GM12892 (cell line): ENCODE data around the gene PDE3B.

Experiments
- POLR2A ChIP-seq: IDR thresholded peaks from 2 replicates; pipeline ENCODE4 v1.6.1; 2011; ENCODE audit warnings: low read depth, low read length, control low read depth
- POLR2AphosphoS5 ChIP-seq: IDR thresholded peaks from 2 replicates; pipeline ENCODE4 v1.6.1; 2011; ENCODE audit warnings: low read depth, low read length, control low read depth
- TAF1 ChIP-seq: IDR thresholded peaks from 2 replicates; pipeline ENCODE4 v1.6.1; 2011; ENCODE audit warnings: low read depth, mild to moderate bottlenecking, control low read depth, low read length, borderline replicate concordance

GRCh38 chr11:14612694-14613093 lies 30.9 kb upstream of the PDE3B start:
- TF ChIP-seq POLR2AphosphoS5 (no peak), TAF1 (no peak), POLR2A (no peak)
